Tibial nerve (tissue), 3 donors: Measurements from ENCODE around the gene TSHZ2.

Experiments used
- CTCF ChIP-seq, 5 experiments: fragments of 200-600 bp in 3 of 5; fragments of 450-650 bp in 2 of 5; sonication (generic) in 3 of 5; IDR thresholded peaks; one replicate each; pipeline ENCODE4 v1.5.1; 2016 to 2019; ENCODE audit warnings: antibody characterized with exemption in 5 of 5, mild to moderate bottlenecking in 3 of 5, moderate library complexity in 2 of 5
- POLR2A ChIP-seq, 2 donors: fragments of 450-650 bp; IDR thresholded peaks; one replicate each; pipeline ENCODE4 v1.6.1; 2017; ENCODE audit warnings: antibody characterized with exemption in 2 of 2, mild to moderate bottlenecking in 2 of 2, moderate library complexity in 2 of 2

DNA sequence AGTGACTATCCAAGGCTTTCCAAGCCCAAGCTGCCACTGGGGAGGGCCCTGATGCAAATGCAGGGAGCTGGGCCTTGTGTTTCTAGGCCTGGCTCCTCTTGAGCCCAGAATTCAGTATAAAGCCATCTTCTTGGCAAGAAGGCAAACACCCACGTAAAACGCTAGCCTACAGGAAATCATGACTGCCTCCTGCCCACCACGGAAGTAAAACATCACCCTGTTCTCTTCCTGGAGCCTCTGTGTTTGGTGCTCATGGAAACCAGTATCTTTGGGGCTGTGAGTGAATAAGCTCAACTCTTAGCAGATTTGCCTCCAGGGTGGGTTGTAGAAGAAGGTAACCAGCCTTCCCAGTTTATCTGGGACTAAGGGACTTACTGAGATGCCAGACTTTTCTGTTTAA, 350.5 kb downstream of the TSHZ2 start:
- no peak for TF ChIP-seq CTCF (IDR thresholded peaks at IDR 0.05)
- no peak for TF ChIP-seq POLR2A (IDR thresholded peaks at IDR 0.05)
